Measurements from ENCODE around the gene JADE3. TPM values are rescaled to one million over a fixed set of nuclear protein-coding genes. Genes with fewer than 3 reads are reported as not detected.

JADE3 gene
- total RNA-seq, 1 experiment from 2014 or later: 14.3 TPM

DNA sequence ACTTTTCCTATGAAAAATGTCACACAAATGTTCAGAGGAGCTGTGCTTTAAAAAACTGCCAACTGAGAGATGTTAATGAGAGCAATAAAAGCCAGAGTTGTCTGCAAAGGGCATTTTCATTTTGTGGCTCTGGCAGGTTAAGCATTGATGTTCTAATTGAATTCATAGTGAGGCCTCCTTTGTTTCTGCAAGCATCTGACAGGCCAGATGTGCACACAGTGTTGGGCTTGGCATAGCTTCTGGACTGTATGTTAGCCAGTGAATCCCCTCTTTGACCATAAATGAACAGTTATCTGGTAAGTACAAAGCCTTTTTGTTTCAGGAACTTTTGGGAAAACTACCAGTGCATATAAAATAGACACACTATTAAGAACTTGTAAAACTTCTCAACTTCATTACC is 81.9 kb downstream of the JADE3 start:
- Histone ChIP-seq H4K20me1 (ENCODE audit: insufficient read depth) (no peaks in the 10 kb centered on the region), H3K27ac (ENCODE audit: low read depth, low read length) (no peak overlapping the region), H3K4me2 (ENCODE audit: low read length) (no peak overlapping the region), H3K9ac (ENCODE audit: low read length) (no peak overlapping the region), H3K36me3 (ENCODE audit: control insufficient read depth in 1 of 2, insufficient read depth in 2 of 2, low read length in 2 of 2) (peaks cover 0 to 3% of the 10 kb centered on the region in 2 experiments; a peak in 1 of 4 replicates), H2AFZ (ENCODE audit: low read depth, low read length, poor library complexity, severe bottlenecking) (no peak overlapping the region), H3K27me3 (ENCODE audit: insufficient read depth, low read length) (no peaks in the 10 kb centered on the region), H3K9me2 (ENCODE audit: insufficient read depth) (no peaks in the 10 kb centered on the region), H3K79me2 (ENCODE audit: insufficient read depth, low read length) (no peaks in the 10 kb centered on the region), H3K4me1 (ENCODE audit: control insufficient read depth in 1 of 2, insufficient read depth in 2 of 2, low read length in 2 of 2) (no peaks in the 10 kb centered on the region), H3K4me3 (replicated peaks in 1 of 2; ENCODE audit: low read depth in 1 of 2, low read length in 2 of 2) (no peak overlapping the region), H3K9me3 (ENCODE audit: control insufficient read depth in 1 of 2, insufficient read depth in 1 of 2, low read depth in 1 of 2, low read length in 2 of 2) (no peaks in the 10 kb centered on the region)
- intact Hi-C loops (cut with micrococcal nuclease): no loop called here
- BruUV-seq (replicated peaks): no TSS peak
- POLR2A ChIA-PET: no interaction called here
- CTCF ChIA-PET: no interaction called here
- TF ChIP-seq EZH2 (IDR thresholded peaks at IDR 0.05) (no peak), ZFX (IDR thresholded peaks at IDR 0.05) (no peak)
- no peak for ATAC-seq
- RAD21 ChIA-PET (ENCODE audit: low non-redundant PET in 1 of 2, low total read pairs in 2 of 2, uncharacterized antibody in 2 of 2, unreplicated experiment in 2 of 2): no interaction called here
- no peak for DNase-seq (ENCODE audit: low read depth, low spot score)

DNA sequence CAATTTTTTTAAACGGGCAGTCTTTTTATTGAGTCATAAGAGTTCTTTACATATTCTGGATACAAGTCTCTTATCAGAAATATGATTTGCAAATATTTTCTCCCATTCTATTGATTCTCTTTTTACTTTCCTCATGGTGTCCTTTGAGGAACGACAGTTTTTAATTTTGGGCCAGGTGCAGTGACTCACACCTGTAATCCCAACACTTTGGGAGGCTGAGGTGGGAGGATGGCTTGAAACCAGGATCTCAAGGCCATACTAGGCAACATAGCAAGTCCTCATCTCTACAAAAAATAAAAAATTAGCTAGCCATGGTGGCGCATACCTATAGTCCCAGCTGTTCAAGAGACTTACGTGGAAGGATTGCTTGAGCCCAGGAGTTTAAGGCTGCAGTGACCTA is 99.9 kb downstream of the JADE3 start:
- H3K9me3 ChIP-seq (ENCODE audit: control insufficient read depth in 1 of 2, insufficient read depth in 1 of 2, low read depth in 1 of 2, low read length in 2 of 2): no peaks in the 10 kb centered on the region
- H4K20me1 ChIP-seq (ENCODE audit: insufficient read depth): no peaks in the 10 kb centered on the region
- no peaks in the 10 kb centered on the region for H3K4me1 ChIP-seq (ENCODE audit: control insufficient read depth in 1 of 2, insufficient read depth in 2 of 2, low read length in 2 of 2)
- H3K27ac ChIP-seq (ENCODE audit: low read depth, low read length): no peak overlapping the region
- no peak overlapping the region for H3K4me3 ChIP-seq (replicated peaks in 1 of 2; ENCODE audit: low read depth in 1 of 2, low read length in 2 of 2)
- ChIA-PET CTCF (no interaction called here), POLR2A (no interaction called here), RAD21 (ENCODE audit: low non-redundant PET in 1 of 2, low total read pairs in 2 of 2, uncharacterized antibody in 2 of 2, unreplicated experiment in 2 of 2) (no interaction called here)
- no TSS peak for BruUV-seq (replicated peaks)
- no peak for TF ChIP-seq POLR2AphosphoS5 (IDR thresholded peaks at IDR 0.05; ENCODE audit: low read depth, low read length)
- TF ChIP-seq JUND (IDR thresholded peaks at IDR 0.05): no peak
- TF ChIP-seq SRF (IDR thresholded peaks at IDR 0.05; ENCODE audit: low read depth): no peak
- TF ChIP-seq, protein P1, sequence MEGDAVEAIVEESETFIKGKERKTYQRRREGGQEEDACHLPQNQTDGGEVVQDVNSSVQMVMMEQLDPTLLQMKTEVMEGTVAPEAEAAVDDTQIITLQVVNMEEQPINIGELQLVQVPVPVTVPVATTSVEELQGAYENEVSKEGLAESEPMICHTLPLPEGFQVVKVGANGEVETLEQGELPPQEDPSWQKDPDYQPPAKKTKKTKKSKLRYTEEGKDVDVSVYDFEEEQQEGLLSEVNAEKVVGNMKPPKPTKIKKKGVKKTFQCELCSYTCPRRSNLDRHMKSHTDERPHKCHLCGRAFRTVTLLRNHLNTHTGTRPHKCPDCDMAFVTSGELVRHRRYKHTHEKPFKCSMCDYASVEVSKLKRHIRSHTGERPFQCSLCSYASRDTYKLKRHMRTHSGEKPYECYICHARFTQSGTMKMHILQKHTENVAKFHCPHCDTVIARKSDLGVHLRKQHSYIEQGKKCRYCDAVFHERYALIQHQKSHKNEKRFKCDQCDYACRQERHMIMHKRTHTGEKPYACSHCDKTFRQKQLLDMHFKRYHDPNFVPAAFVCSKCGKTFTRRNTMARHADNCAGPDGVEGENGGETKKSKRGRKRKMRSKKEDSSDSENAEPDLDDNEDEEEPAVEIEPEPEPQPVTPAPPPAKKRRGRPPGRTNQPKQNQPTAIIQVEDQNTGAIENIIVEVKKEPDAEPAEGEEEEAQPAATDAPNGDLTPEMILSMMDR (IDR thresholded peaks at IDR 0.05 in 2 of 3, conservative IDR thresholded peaks at IDR 0.05 in 1 of 3; ENCODE audit: borderline replicate concordance in 1 of 3, insufficient read depth in 1 of 3, low read depth in 2 of 3, low read length in 2 of 3): no peak
- no peak for TF ChIP-seq SP1 (IDR thresholded peaks at IDR 0.05; ENCODE audit: low read depth)
- no peak for TF ChIP-seq EGR1 (IDR thresholded peaks at IDR 0.05; ENCODE audit: low read depth)
- TF ChIP-seq ZFX (IDR thresholded peaks at IDR 0.05): no peak
- TF ChIP-seq, protein P2, sequence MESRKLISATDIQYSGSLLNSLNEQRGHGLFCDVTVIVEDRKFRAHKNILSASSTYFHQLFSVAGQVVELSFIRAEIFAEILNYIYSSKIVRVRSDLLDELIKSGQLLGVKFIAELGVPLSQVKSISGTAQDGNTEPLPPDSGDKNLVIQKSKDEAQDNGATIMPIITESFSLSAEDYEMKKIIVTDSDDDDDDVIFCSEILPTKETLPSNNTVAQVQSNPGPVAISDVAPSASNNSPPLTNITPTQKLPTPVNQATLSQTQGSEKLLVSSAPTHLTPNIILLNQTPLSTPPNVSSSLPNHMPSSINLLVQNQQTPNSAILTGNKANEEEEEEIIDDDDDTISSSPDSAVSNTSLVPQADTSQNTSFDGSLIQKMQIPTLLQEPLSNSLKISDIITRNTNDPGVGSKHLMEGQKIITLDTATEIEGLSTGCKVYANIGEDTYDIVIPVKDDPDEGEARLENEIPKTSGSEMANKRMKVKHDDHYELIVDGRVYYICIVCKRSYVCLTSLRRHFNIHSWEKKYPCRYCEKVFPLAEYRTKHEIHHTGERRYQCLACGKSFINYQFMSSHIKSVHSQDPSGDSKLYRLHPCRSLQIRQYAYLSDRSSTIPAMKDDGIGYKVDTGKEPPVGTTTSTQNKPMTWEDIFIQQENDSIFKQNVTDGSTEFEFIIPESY (IDR thresholded peaks at IDR 0.05; ENCODE audit: extremely low read depth, insufficient replicate concordance, low read length): no peak
- TF ChIP-seq POLR2A (IDR thresholded peaks at IDR 0.05; ENCODE audit: borderline replicate concordance, extremely low read depth, insufficient read depth, insufficient read length): no peak
- no peak for TF ChIP-seq ZNF274 (IDR thresholded peaks at IDR 0.05; ENCODE audit: low read depth, low read length)
- no peak for TF ChIP-seq SIN3A (IDR thresholded peaks at IDR 0.05; ENCODE audit: low read depth)
- TF ChIP-seq, protein P3, sequence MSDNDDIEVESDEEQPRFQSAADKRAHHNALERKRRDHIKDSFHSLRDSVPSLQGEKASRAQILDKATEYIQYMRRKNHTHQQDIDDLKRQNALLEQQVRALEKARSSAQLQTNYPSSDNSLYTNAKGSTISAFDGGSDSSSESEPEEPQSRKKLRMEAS (IDR thresholded peaks at IDR 0.05): no peak
- H2AFZ ChIP-seq (ENCODE audit: low read depth, low read length, poor library complexity, severe bottlenecking): no peak overlapping the region
- H3K4me2 ChIP-seq (ENCODE audit: low read length): no peak overlapping the region
- H3K79me2 ChIP-seq (ENCODE audit: insufficient read depth, low read length): no peaks in the 10 kb centered on the region
- H3K36me3 ChIP-seq (ENCODE audit: control insufficient read depth in 1 of 2, insufficient read depth in 2 of 2, low read length in 2 of 2): no peaks in the 10 kb centered on the region
- H3K9me2 ChIP-seq (ENCODE audit: insufficient read depth): no peaks in the 10 kb centered on the region
- no peak for DNase-seq (ENCODE audit: low read depth, low spot score)
- no peak overlapping the region for H3K9ac ChIP-seq (ENCODE audit: low read length)
- H3K27me3 ChIP-seq (ENCODE audit: insufficient read depth, low read length): no peaks in the 10 kb centered on the region
- ATAC-seq: no peak
- intact Hi-C loops (cut with micrococcal nuclease): no loop called here

Data from HCT116 (cell line).